Brain pericyte (primary cell): Measurements from ENCODE around the gene PSME4.
"Not testable (repeated sequence)": the region's sequence is repeated elsewhere in the genome, so short reads cannot be mapped to it uniquely, and the experiment has no call there.

ENCODE experiments used
- DNase-seq: peaks from one replicate; pipeline ENCODE4 v3.0.0-alpha.2; 2012; ENCODE audit warnings: low read depth, low spot score

PSME4 gene

DNA sequence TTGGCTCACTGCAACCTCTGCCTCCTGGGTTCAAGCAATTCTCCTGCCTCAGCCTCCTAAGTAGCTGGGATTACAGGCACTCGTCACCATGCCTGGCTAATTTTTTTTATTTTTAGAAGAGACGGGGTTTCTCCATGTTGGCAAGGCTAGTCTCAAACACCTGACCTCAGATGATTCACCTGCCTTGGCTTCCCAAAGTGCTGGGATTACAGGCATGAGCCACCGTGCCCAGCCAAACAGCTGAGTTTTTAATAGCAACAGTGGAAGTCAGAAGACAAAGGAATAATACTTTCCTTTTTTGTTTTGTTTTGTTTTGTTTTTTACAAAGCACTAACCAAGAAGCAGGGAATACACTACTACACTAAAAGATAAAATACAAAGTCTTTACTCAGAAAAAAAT, 127.9 kb downstream of the PSME4 start:
- DNase-seq: no peak

DNA sequence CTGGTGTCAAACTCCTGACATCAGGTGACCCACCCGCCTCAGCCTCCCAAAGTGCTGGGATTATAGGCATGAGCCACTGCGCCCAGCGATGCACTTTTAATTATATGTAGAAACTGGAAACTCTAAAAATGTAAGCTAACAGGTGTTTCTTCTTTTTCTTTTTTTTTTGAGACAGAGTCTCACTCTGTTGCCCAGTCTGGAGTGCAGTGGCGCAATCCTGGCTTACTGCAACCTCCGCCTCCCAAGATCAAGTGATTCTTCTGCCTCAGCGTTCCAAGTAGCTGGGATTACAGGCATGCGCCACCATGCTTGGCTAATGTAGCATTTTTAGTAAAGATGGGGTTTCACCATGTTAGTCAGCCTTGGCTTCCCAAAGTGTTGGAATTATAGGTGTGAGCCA, 129.1 kb downstream of the PSME4 start:
- DNase-seq: not testable (repeated sequence)

DNA sequence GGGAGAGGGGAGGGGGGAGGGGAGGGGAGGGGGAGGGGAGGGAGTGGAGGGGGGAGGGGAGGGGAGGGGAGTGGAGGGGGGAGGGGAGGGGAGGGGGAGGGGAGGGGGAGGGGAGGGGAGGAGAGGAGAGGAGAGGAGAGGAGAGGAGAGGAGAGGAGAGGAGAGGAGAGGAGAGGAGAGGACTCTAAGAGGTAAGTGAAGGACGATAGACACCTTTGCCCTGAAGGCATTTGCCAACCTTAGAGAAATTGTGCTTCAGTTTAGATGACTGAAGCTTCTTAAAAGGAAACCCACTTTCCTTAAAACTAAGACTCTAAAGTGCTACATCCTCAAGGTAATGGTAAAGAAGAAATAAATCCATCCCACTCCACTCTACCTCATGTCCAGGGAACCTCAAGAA, 130.2 kb downstream of the PSME4 start:
- DNase-seq: no peak

DNA sequence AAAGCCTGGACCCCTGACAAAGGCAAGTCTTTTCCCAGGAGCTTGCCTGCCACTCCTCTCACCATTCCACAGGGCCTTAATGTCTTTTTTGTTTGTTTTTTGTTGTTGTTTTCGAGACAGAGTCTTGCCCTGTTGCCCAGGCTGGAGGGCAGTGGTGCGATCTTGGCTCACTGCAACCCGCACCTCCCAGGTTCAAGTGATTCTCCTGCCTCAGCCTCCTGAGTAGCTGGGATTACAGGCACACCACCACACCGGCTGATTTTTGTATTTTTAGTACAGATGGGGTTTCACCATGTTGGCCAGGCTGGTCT, 140.9 kb downstream of the PSME4 start:
- not testable (repeated sequence) for DNase-seq

DNA sequence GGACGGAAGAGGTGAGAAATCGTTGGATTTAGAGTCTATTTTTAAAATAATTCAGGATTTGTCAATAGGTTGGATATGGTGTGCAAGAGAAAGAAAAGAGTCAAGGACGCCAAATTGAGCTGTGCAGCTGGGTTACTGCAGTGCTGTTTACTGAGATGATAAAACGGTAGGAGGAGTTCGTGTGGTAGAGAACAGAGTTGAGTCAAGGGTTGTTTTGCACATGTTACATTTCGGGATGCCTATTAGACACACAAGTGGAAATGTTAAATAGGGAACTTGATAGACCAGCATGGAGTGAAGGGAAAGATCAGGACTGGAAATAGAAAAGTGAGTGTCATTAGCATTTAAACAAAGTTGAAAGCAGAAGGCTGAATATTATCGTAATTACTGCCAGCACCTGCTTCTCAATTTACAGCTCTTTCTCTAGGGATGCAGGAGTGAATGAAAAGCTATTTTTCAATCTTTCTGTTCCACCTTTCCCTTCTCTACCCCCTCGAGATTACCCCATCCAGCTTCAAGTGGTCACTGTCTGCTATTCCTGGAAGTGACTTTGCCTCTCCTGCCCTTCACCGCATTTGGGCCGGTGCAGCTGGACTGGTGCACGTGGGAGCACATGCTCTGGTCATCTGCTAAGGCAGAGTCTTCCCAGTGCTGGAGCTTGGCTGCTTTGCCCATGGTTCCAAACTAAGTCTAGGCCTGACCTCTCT, 141.4 kb downstream of the PSME4 start:
- no peak for DNase-seq

DNA sequence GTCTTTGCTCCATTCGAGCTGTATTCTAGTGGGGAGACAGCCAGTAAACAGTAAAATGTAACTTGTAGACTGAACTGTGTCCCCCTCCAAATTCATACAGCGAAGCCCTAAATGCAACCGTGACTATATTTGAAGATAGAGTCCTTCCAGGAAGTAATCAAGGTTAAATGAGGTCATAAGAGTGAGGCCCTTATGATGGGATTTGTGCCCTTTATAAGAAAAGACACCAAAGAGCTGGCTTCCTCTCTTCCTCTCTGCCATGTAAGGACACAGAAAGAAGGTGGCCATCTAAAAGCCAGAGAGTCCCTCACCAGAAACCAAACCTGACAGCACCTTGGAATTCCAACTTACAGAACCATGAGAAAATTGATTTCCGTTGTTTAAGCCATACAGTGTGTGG, 142.5 kb downstream of the PSME4 start:
- no peak for DNase-seq

DNA sequence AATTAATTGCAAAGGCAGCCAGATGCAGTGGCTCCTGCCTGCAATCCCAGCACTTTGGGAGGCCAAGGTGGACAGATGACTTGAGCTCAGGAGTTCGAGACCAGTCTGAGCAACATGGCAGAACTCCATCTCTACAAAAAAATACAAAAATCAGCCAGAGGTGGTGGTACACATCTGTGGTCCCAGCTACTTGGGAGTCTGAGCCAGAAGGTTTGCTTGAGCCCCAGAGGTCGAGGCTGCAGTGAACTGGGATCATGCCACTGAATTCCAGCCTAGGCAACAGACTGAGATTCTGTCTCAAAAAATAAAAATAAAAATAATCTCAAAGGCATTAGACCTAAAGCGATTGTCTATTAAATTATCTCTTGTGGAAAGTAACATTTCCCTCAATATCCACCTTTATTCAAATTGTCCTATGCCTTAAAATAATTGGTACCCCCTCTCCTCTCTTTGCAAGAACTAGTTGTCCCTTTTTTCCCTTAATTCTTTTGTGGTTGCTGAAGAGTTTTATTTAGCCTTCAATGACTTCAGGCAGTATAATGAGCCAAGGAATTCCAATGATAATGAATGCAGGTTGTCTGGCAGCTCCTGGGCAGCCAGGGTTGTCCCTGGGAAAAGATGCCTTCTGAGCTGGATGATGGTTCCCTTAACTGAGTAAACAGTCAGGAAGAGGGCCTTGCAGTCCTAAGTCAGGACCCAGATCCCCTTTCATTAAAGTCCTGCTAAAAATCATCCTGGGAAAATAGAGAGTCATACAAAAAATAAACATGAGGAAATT, 143.2 kb downstream of the PSME4 start:
- DNase-seq: no peak

DNA sequence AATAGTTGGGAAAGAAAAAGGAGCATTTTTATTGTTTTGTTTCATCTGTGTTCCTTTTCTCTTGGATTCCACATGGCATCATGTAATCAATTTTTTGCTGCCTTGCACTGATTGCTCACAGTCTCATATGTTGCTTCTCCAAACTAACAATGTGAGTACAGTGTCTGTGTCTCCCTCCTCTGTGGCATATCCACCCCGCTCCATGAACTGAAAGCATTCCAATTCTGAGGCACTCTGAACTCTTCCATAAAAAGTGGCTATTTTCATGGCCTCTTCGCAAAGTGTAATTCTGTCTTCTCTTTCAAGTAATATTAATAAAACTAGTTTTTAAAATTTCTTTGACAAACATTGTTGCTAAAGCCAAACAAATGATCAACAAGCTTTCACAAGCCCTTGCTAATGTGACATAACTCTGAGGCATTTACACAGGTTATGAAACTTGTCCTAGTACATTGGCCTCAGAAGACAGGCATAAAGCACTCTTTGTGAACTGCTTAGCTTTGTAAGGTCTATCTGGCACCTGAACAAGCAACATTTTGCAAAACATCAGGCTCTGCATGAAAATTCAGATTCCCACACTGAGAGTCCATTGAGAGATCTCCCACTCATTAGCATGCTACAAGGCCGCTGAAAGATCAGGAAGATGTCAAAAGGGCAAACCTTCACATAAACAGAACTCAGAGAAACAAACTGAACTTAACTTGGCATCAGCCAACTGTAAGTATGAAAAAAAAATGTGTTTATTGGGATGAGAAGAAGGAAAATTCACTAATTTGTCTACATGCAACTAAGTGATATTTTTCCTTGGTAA, 144.0 kb downstream of the PSME4 start:
- no peak for DNase-seq

DNA sequence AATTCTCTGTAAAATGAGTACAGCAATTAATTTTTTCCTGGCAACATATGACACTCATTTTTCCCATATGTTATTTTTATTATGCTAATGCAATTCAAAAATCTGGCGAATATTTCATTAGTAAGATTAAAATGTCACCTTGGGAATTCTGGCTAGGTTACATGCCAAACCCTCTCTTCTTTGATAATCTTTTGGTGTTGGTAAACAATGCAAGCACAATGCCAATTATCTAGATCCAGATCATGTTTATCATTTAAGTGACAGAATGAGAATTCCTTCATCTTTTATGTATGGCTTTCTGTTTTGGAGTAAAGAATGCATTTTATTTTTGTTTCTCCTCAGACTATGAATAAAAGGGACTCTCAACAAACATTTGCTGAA, 144.8 kb downstream of the PSME4 start:
- DNase-seq: no peak

DNA sequence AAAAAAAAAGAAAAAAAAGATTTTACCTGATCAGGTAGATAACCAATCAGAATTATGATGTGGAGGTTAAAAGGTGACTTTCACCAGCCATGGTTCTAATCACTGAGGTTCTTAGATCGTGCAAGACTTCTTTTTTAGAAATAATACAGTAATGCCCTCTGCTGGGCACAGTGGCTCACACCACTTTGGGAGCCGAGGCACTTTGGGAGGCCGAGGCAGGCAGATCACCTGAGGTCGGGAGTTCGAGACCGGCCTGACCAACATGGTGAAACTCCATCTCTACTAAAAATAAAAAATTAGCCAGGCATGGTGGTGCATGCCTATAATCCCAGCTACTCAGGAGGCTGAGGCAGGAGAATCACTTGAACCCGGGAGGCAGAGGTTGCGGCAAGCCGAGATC, 147.2 kb downstream of the PSME4 start:
- not testable (repeated sequence) for DNase-seq

DNA sequence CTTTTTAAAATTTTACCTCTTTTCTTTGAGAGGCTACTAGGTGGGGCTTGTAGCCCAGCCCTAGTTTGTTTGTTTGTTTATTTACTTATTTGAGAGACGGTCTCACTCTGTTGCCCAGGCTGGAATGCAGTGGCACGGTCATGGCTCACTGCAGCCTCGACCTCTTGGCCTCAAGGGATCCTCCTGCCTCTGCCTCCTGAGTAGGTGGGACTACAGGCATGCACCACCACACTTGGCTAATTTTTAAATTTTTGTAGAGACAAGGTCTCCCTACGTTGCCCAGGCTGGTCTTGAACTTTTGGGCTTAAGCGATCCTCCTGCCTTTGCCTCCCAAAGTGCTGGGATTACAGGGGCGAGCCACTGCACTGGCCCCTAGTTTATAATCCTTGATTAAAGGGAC, 149.0 kb downstream of the PSME4 start:
- no peak for DNase-seq

DNA sequence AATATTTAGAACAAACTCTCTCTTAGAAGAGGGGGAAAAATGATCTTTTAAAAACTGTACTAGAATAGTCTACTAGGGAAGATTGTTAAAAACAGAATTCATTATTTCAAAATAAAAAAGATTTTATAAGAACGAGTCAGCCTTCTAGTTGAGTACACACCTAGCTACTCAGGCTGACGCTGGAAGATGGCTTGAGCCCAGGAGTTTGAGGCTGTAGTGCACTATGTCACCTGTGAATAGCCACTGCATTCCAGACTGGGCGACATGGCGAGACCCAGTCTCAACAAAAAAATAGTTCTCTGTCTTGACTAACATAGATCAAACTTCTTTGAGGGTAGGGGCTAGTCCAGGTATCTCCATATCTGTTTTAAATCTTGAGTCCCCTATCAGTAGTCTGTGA, 150.1 kb downstream of the PSME4 start:
- no peak for DNase-seq

DNA sequence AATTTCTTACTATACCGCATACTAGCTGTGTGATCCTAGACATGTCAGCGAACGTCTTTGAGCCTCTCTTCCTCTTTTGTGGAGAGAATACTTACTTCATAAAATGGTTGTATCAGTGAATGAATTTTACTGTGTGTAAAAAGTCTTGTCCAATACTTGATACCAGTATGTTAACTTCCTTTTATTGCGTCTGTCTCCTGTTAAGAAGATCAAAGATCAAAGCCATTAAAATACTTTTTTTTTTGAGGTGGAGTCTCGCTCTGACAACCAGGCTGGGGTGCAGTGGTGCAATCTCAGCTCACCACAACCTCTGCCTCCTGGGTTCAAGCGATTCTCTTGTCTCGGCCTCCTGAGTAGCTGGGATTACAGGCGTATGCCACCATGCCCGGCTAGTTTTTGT, 150.7 kb downstream of the PSME4 start:
- no peak for DNase-seq

DNA sequence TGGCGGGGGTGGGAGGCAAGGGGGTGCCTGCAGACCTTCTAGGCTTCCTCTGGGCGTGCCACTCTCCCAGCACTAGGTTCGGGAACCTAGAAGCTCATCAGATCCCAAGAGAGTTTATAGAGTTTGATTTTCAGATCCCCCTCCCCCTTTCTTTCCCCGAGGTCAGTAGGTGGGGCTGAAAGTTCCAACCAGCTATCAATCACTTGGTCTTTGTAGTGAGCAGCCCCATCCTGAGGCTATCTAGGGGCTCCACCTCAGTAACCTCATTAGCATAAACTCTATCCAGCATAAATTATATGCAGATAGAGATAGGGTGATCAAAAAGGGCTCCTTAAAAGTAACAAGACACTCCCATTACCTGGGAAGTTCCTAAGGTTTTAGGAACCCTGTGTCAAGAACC, 151.2 kb downstream of the PSME4 start:
- DNase-seq: no peak

DNA sequence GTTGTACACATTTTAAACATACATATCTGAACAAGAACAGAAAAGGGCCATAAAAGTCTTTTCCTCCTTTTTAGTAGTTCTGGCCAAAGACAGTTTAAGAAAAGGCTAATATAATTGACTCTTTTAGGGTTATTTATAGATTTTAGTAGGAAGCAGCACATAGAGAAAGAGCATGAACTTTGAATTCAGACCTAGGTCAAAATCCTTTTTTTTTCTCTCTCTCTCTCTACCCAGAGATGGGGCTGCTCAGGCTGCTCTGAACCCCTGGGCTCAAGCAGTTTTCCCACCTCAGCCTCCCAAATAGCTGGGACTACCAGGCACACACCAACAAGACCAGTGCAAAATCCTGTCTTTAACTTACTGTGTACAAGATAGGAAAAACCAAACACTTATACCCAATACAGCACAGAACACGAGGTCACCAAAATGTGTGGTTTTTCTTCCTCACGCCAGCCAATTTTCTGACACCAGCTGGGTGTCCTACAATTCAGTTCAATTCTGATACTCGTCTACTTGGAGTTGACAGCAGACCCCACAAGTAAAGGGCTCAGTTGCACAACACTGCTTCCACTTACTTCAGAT, 151.8 kb downstream of the PSME4 start:
- DNase-seq: no peak
